Type B pancreatic cell (in vitro differentiated cells): Measurements from ENCODE around the gene TRAM2. TPM values are rescaled to one million over a fixed set of nuclear protein-coding genes. Genes with fewer than 3 reads are reported as not detected.
"Not testable (repeated sequence)": the region's sequence is repeated elsewhere in the genome, so short reads cannot be mapped to it uniquely, and the experiment has no call there.

ENCODE experiments used
- DNase-seq: peaks from one replicate; pipeline ENCODE4 v3.0.0; 2021; ENCODE audit warnings: mixed read lengths; ENCODE audit not compliant: unreplicated experiment; ENCODE audit errors: extremely low spot score
- H3K27ac Mint-ChIP-seq: 2 replicates; pipeline ENCODE4 v1.8.0; 2021; ENCODE audit warnings: mild to moderate bottlenecking, mixed read lengths
- H3K27me3 Mint-ChIP-seq: 2 replicates; pipeline ENCODE4 v1.8.0; 2021; ENCODE audit warnings: mixed read lengths
- H3K36me3 Mint-ChIP-seq: 2 replicates; pipeline ENCODE4 v1.8.0; 2021; ENCODE audit warnings: mixed read lengths
- H3K4me1 Mint-ChIP-seq: one replicate; pipeline ENCODE4 v1.8.0; 2021; ENCODE audit warnings: mixed read lengths; ENCODE audit not compliant: unreplicated experiment
- H3K4me3 Mint-ChIP-seq: 2 replicates; pipeline ENCODE4 v1.8.0; 2021; ENCODE audit warnings: mild to moderate bottlenecking, mixed read lengths
- H3K9me3 Mint-ChIP-seq: 2 replicates; pipeline ENCODE4 v1.8.0; 2021; ENCODE audit warnings: mixed read lengths
- CTCF ChIP-seq: fragments of 200-600 bp; sonication (generic); conservative IDR thresholded peaks from 2 replicates; pipeline ENCODE4 v1.5.0; 2021; ENCODE audit warnings: antibody characterized with exemption, mild to moderate bottlenecking
- total RNA-seq: library from RNA; stranded (reverse); gene quantifications from 2 replicates; pipeline ENCODE4 v1.2.1, GENCODE V29; 2021; ENCODE audit warnings: low replicate concordance

TRAM2 gene
- total RNA-seq, 1 donor from 2014 or later = 23.0 TPM

GRCh38 chr6:52482903-52483670 lies 93.8 kb downstream of the TRAM2 start:
- Mint-ChIP-seq H3K27ac (no peak overlapping the region), H3K4me3 (no peak overlapping the region), H3K27me3 (no peaks in the 10 kb centered on the region), H3K9me3 (no peaks in the 10 kb centered on the region), H3K4me1 (peaks cover 4% of the 10 kb centered on the region), H3K36me3 (peaks cover 24% of the 10 kb centered on the region)
- no peak for TF ChIP-seq CTCF
- no peak for DNase-seq

- no peak overlapping the region for H3K4me3 Mint-ChIP-seq
- TF ChIP-seq CTCF = no peak
- H3K4me1 Mint-ChIP-seq = no peaks in the 10 kb centered on the region
- H3K27me3 Mint-ChIP-seq = no peaks in the 10 kb centered on the region
- H3K36me3 Mint-ChIP-seq = peaks cover under 1% of the 10 kb centered on the region
- no peaks in the 10 kb centered on the region for H3K9me3 Mint-ChIP-seq
- no peak overlapping the region for H3K27ac Mint-ChIP-seq
- no peak for DNase-seq
These were observed 101.6 kb downstream of the TRAM2 start for GRCh38 chr6:52475307-52475706.

GRCh38 chr6:52474173-52474572 lies 102.7 kb downstream of the TRAM2 start:
- no peaks in the 10 kb centered on the region for H3K9me3 Mint-ChIP-seq
- TF ChIP-seq CTCF = no peak
- no peaks in the 10 kb centered on the region for H3K27me3 Mint-ChIP-seq
- no peak overlapping the region for H3K4me3 Mint-ChIP-seq
- H3K4me1 Mint-ChIP-seq = no peaks in the 10 kb centered on the region
- no peaks in the 10 kb centered on the region for H3K36me3 Mint-ChIP-seq
- DNase-seq = no peak
- no peak overlapping the region for H3K27ac Mint-ChIP-seq

- DNase-seq, H3K4me1 Mint-ChIP-seq, H3K27me3 Mint-ChIP-seq, H3K27ac Mint-ChIP-seq, H3K36me3 Mint-ChIP-seq, H3K4me3 Mint-ChIP-seq, H3K9me3 Mint-ChIP-seq: not testable (repeated sequence)
These were observed 115.7 kb downstream of the TRAM2 start for GRCh38 chr6:52461194-52461593.

- H3K36me3 Mint-ChIP-seq = peaks cover 8% of the 10 kb centered on the region
- no peak for TF ChIP-seq CTCF
- H3K4me1 Mint-ChIP-seq = no peaks in the 10 kb centered on the region
- H3K9me3 Mint-ChIP-seq = no peaks in the 10 kb centered on the region
- H3K27me3 Mint-ChIP-seq = no peaks in the 10 kb centered on the region
- H3K27ac Mint-ChIP-seq = no peak overlapping the region
- H3K4me3 Mint-ChIP-seq = no peak overlapping the region
- DNase-seq = no peak
These were observed 119.8 kb downstream of the TRAM2 start for GRCh38 chr6:52457096-52457495.

GRCh38 chr6:52454556-52454955 lies 122.3 kb downstream of the TRAM2 start:
- DNase-seq = no peak
- H3K4me3 Mint-ChIP-seq = no peak overlapping the region
- peak overlapping the region; percentile 36 for H3K27ac Mint-ChIP-seq
- H3K9me3 Mint-ChIP-seq = peaks cover 16% of the 10 kb centered on the region
- H3K4me1 Mint-ChIP-seq = peaks cover 5% of the 10 kb centered on the region
- H3K36me3 Mint-ChIP-seq = peaks cover 20% of the 10 kb centered on the region
- no peak for TF ChIP-seq CTCF
- no peaks in the 10 kb centered on the region for H3K27me3 Mint-ChIP-seq

Other genes with a start within 250 kb of the TRAM2 start
- 17.6 and 21.2 TPM in 2 replicates for gene PAQR8, start 214.9 kb downstream of the TRAM2 start, total RNA-seq
- gene EFHC1, start 156.7 kb downstream of the TRAM2 start, total RNA-seq = 23.4 and 54.9 TPM in 2 replicates
- 37.3 and 39.0 TPM in 2 replicates for gene TMEM14A, start 94.1 kb upstream of the TRAM2 start, total RNA-seq
- 20.7 and 25.3 TPM in 2 replicates for gene GSTA2, start 186.4 kb upstream of the TRAM2 start, total RNA-seq
- gene GSTA1, start 226.8 kb upstream of the TRAM2 start, total RNA-seq = 175 and 247 TPM in 2 replicates